ENCODE measurements around the gene EFS.

DNA sequence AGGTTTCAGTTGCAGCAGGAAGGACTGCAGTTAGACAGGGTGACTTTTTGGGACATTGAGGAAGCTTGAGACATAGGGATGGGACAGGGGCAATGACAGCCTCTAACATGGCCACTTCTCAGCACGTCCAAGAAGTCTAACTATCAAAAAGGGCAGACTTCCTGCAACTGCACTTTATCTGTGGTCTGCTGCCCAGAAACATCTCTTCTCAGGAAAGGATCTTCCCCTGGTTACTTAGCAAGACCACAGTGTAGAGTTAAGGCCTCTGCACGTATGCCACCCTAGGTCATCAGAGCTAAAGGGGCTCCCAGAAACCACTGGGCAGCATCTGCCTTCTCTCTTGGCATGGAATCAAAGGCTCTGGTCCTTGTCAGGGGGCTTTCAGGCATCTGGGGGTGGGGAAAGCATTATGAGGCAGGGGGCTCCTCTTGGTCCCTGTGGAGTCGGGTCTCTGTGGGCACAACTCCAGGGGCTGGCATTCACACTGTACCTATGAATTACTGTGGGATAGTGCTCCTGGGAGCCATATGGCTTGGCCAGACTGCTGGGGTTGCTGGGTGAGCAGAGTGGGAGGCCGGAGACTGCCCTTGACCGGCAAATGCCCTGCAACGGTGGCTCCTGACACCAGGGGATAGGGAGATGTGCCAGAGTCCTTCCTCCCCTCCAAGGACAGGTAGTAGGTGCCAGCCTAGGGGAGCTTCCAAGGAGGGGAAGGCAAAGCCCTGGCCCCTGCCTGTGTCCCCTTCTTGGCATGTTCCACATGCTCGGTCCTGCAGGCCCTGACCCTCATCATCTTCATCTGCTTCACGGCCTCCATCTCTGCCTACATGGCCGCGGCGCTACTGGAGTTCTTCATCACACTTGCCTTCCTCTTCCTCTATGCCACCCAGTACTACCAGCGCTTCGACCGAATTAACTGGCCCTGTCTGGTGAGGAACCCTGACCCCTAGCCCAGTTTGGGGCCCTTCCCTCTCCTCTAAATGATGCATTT is 12.9 kb upstream of the EFS start:
- TF ChIP-seq, protein P1, sequence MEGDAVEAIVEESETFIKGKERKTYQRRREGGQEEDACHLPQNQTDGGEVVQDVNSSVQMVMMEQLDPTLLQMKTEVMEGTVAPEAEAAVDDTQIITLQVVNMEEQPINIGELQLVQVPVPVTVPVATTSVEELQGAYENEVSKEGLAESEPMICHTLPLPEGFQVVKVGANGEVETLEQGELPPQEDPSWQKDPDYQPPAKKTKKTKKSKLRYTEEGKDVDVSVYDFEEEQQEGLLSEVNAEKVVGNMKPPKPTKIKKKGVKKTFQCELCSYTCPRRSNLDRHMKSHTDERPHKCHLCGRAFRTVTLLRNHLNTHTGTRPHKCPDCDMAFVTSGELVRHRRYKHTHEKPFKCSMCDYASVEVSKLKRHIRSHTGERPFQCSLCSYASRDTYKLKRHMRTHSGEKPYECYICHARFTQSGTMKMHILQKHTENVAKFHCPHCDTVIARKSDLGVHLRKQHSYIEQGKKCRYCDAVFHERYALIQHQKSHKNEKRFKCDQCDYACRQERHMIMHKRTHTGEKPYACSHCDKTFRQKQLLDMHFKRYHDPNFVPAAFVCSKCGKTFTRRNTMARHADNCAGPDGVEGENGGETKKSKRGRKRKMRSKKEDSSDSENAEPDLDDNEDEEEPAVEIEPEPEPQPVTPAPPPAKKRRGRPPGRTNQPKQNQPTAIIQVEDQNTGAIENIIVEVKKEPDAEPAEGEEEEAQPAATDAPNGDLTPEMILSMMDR (optimal IDR thresholded peaks at IDR 0.05 in 1 of 3, IDR thresholded peaks at IDR 0.05 in 1 of 3, conservative IDR thresholded peaks at IDR 0.05 in 1 of 3; ENCODE audit: extremely low read depth in 1 of 3, insufficient read depth in 2 of 3, low read length in 3 of 3): no peak
- no peak for TF ChIP-seq EZH2 (IDR thresholded peaks at IDR 0.05; ENCODE audit: low read length)
